Measurements from ENCODE around the gene PPIL1. TPM values are rescaled to one million over a fixed set of nuclear protein-coding genes. Genes with fewer than 3 reads are reported as not detected.

PPIL1 gene
- polyA plus RNA-seq, 3 donors: 53.1 to 58.2 (median 55.5) TPM

- no peak for DNase-seq (ENCODE audit: low read depth in 3 of 3, low spot score in 2 of 3)
These were observed 15.6 kb upstream of the PPIL1 start for GRCh38 chr6:36890112-36890663.

DNA sequence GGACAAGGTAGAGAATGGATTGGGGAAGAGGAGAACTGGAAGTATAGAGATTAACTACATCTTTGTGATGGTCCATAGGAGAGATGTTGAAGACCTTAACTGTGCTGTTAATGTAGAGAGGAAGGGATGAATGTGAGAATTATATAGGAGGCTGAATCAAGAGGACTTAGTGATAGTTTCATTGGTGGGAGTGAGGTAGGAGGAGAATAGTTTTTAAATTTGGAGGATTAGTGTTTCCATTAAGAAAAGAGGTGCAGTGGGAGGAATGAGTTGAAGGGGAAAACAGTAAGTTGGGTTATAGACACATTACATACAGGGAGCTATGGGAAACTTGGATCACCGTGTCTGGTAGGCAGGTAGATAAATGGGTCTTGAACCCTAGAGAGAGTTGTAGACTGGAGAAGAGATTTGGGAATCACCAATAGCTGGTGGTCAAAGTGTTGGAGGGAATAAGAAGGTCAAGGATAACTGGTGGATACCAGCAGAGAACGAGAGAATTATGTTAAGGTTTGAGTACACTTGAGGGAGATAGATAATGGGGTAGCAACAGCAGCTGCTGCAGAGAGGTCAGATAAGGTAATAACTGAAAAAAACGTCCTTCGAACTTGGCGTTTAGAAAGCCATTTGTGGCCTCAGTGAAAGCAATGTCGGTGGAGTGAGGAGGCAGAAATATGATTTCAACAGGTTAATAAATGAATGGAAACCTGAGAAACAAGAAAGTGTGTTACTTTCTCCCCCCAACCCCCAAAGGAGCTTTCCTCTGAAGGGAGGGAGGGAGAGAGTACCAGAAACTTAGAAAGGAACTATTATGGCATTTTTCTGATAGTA is 14.3 kb upstream of the PPIL1 start:
- DNase-seq (ENCODE audit: low read depth in 3 of 3, low spot score in 2 of 3): no peak

DNA sequence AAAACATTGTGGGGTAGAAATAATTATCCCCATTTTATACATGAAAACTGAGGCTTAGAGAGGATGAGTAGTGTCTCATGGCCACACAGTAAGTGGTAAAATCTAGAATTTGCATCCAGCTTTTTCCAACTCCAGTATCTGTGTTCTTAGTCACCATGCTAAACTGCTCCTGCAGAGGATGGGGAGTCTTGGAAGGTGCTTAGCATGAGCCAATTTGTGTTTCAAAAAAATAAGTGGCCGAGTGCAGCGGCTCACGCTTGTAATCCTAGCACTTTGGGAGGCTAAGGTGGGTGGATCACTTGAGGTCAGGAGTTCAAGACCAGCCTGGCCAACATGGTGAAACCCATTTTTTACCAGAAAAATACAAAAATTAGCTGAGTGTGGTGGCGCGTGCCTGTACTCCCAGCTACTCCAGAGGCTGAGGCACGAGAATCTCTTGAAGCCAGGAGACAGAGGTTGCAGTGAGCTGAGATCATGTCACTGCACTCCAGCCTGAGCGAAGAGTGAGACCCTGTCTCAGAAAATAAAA is 13.6 kb upstream of the PPIL1 start:
- DNase-seq (ENCODE audit: low read depth in 3 of 3, low spot score in 2 of 3): no peak

- no peak for DNase-seq (ENCODE audit: low read depth in 3 of 3, low spot score in 2 of 3)
These were observed 12.5 kb upstream of the PPIL1 start for GRCh38 chr6:36886950-36887618.

GRCh38 chr6:36885461-36886401 is 11.1 kb upstream of the PPIL1 start, which contains the start of gene C6orf89:
Gene C6orf89 (plus strand): TSS chr6:36885952. CDS start chr6:36899445, 13,493 bp downstream.
- DNase-seq (ENCODE audit: low read depth in 3 of 3, low spot score in 2 of 3): peak; percentile 89 to 96 (median 93)

DNA sequence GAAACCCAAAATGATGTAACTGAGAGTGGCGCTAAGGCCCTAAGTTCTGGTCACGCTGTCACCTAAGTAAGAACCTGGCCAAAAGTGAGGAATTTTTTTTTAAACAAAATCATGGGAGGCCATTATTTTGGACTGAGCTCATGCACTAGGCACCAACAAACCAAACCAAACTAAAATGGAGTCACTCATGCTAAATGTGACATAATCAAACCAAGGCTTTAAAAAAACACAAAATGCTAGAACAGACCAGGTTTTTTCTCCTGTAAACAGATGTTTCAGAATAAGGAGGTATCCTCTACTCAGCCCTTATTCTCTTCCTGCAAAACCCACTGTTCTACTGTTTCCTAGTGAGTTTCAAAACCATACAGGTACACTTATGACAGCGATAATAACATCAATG is 10.0 kb upstream of the PPIL1 start:
- no peak for DNase-seq (ENCODE audit: low read depth in 3 of 3, low spot score in 2 of 3)

DNA sequence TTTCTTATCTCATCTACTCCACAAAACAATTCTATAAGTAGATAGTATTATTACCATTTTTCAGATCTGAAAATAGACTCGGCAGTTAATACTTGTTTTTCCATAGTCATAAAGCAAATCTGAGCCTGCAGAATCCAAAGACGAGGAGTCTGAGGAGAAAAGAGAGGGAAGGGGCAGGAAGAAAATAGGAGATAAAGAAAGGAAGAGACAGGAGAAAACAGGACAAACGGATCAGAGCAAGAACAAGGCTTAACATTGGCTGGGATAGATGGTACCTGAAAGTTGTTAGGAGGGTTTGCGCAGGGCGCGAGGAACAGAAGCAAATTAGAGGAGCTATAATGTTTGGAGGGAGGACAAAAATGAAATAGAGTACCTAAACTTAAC is 639 bp upstream of the PPIL1 start:
- DNase-seq (ENCODE audit: low read depth in 3 of 3, low spot score in 2 of 3): no peak

DNA sequence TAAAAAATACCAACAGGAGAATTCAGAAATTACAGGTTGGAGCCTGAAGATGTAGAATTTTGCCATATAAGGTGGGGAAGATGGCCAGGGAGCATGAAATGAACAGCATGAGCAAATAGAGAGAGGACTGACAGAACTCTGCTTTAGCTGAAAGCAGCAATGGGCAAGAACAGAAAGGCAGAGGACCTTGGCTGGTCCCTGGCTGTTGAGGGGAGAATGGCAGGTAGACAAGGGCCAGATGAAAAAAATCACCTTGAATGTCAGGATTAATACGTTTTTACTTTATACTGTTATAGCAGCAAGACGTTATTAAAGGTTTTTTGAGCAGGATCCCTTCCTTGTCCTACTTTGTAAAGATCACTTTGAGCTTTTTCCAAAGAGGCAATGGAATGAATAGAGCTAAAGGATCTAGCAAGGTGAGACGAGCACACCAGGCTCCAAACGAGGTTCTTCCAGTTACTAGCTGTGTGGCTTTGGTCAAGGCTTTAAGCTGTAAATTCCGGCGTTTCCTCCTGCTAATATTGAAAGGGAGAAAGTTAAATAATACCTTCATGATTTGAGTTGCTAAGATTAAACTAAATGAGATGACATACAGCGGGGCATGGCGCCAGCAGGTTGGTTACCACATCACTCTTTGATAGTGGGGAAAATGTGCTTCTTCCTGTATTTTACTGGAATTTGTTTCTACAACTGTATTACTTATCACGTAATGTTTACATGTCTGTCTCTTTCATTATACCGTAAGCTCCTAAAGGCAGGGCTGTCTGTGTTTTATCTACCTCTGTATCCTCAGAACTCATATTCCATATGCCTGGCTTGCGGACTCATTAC is 776 bp downstream of the PPIL1 start:
- no peak for DNase-seq (ENCODE audit: low read depth in 3 of 3, low spot score in 2 of 3)

DNA sequence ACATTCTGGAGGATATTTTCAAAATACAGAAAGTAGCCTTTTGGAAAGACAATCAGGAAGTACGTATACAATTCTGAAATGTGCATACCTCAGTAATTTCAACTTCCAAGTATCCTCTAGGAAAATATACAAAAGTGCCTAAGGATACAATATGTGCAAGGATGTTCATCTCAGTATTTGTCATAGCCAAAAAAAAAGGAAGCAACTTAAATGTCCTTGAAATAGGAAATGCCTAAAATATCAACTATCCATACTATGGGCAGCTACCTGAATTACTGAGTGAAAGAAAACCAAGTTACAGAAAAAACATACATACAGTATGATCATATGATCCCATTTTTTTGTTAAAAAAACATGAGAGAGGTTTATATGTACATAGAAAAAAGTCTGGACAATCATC is 1.5 kb downstream of the PPIL1 start:
- no peak for DNase-seq (ENCODE audit: low read depth in 3 of 3, low spot score in 2 of 3)

- DNase-seq (ENCODE audit: low read depth in 3 of 3, low spot score in 2 of 3): no peak
These were observed 2.9 kb downstream of the PPIL1 start for GRCh38 chr6:36871686-36872085.

DNA sequence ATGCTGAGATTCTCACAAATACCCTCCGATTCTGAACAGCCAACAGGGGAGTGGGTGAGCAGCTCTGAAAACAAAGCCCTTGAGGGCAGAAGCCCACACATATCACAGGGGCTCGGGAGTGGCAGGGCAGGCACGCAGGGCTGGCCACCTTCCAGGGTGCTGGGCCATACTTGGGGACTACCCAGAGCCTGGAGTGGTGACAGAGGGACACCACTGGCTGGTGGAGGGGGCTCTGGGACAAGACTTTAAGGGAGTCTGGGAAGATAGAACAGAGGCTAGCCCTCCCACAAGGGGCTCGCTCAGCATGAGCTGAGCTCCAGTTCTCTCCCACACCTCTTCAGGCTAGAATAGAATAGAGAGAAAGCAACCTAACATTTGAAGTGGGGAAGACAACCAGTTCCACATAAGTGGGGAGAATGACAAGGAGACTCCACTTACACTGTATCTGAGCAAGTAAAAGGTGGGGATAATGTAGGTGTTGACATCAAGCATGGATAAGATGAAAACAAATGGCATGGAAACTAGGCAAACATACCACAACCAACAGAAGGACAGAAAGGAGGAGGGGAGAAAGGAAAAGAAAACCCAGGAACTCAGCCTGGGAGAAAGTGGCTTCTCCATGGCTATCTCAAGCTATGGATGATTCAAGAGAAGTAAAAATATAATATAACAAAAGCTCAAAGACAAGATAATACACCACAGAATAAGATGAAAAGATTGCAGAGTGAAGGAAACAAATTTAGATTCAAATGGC is 7.0 kb downstream of the PPIL1 start:
- no peak for DNase-seq (ENCODE audit: low read depth in 3 of 3, low spot score in 2 of 3)

- no peak for DNase-seq (ENCODE audit: low read depth in 3 of 3, low spot score in 2 of 3)
These were observed 8.8 kb downstream of the PPIL1 start for GRCh38 chr6:36865835-36866234.

- no peak for DNase-seq (ENCODE audit: low read depth in 3 of 3, low spot score in 2 of 3)
These were observed 10.7 kb downstream of the PPIL1 start for GRCh38 chr6:36863670-36864540.

GRCh38 chr6:36862848-36863382 is 11.7 kb downstream of the PPIL1 start:
- no peak for DNase-seq (ENCODE audit: low read depth in 3 of 3, low spot score in 2 of 3)

DNA sequence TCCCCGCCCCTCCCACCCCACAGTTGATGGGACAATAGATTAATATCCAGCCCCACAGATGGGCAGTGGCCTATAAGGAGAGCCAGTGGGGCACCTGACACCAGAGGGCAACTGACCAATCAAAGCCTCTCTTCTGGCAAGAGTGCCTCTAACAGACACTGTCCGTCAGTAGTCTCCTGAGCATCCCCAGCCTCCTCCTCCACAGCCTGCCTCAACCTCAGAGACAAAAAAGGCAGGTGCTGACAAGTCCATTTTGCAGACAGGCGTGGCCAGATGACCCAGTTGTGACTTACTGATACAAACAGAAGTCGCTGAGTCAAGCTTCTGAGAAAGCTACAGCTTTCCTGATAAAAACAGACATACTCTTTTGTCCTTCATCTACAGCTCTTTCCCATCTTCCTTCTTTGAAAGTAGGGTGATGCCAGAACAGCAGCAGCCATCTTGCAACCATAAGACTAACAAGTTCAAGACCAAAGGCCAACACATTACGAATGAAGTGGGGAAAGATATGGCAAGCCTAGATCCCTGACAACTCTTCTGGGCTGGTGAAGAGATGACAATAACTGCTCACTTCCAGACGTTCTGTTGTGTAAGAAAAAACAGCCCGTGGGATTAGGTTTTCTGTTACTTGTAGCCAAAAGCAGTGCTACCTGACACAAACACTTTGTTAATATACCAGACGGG is 12.3 kb downstream of the PPIL1 start:
- DNase-seq (ENCODE audit: low read depth in 3 of 3, low spot score in 2 of 3): no peak

DNA sequence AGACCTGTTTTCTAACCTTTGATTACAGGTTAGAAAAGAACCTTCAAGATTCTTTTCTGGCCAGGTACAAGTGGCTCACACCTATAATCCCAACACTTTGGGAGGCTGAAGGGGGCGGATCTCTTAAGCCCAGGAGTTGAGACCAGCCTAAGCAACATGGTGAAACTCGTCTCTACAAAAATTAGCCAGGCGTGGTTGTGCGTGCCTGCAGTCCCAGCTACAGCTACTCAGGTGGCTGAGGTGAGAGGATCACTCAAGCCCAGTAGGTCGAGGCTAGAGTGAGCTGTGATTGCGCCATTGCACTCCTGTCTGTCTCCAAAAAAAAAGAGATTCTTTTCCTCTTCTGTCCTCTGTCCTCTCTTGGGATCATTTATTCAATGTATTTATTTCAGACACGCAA is 14.5 kb downstream of the PPIL1 start:
- DNase-seq (ENCODE audit: low read depth in 3 of 3, low spot score in 2 of 3): no peak

DNA sequence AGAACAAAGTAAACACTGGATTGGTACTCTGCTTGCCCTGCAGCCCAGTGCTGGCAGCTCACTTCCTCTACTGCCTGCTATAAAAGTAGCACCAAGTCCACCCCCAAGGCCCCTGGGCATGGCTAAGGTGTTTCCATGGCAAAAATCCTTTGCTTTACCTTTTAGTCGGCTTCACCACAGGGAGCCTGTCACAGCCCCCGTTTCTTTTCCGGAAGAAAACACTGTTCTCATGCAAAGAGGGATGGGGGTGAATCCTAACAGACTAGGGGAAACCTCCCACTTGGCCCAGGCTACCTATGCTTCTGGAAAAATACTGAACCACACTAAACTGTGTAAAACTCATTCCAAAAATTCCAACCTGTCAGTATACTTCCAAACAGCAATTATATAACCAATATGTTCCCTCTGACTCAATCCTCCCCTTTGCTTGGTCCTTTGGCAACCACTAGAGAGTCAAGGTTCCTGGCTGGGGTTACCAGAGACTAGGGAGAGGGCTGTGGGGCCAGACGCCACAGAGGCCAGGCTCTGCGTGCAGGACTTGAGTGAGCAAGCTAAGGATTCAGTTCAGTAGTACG is 16.1 kb downstream of the PPIL1 start:
- no peak for DNase-seq (ENCODE audit: low read depth in 3 of 3, low spot score in 2 of 3)
